Skeletal muscle tissue (tissue), 4 donors: ENCODE measurements around the gene TYW1B. TPM values are rescaled to one million over a fixed set of nuclear protein-coding genes. Genes with fewer than 3 reads are reported as not detected.
"Not testable (repeated sequence)": the region's sequence is repeated elsewhere in the genome, so short reads cannot be mapped to it uniquely, and the experiment has no call there.

Source experiments
- H3K27ac ChIP-seq: one replicate; pipeline ENCODE4 v1.7.0; 2013; ENCODE audit warnings: mild to moderate bottlenecking, low read depth, low read length, inconsistent platforms
- H3K27me3 ChIP-seq, 3 donors: one replicate each; pipeline ENCODE4 v1.7.0; 2013; ENCODE audit warnings: low read length in 3 of 3; ENCODE audit not compliant: control insufficient read depth in 3 of 3, insufficient read depth in 3 of 3
- H3K36me3 ChIP-seq, 3 donors: one replicate each; pipeline ENCODE4 v1.7.0; 2013; ENCODE audit warnings: low read length in 3 of 3; ENCODE audit not compliant: control insufficient read depth in 3 of 3, insufficient read depth in 3 of 3
- H3K4me1 ChIP-seq, 3 donors: one replicate each; pipeline ENCODE4 v1.7.0; 2013; ENCODE audit warnings: low read length in 3 of 3, mild to moderate bottlenecking in 3 of 3; ENCODE audit not compliant: control insufficient read depth in 3 of 3, insufficient read depth in 3 of 3
- H3K4me3 ChIP-seq, 3 donors: one replicate each; pipeline ENCODE4 v1.7.0; 2013; ENCODE audit warnings: low read length in 3 of 3
- H3K9ac ChIP-seq, 3 donors: one replicate each; pipeline ENCODE4 v1.7.0; 2013; ENCODE audit warnings: low read length in 3 of 3, mild to moderate bottlenecking in 3 of 3, moderate library complexity in 2 of 3, low read depth in 1 of 3
- H3K9me3 ChIP-seq, 3 donors: one replicate each; pipeline ENCODE4 v1.7.0; 2013; ENCODE audit warnings: low read length in 3 of 3; ENCODE audit not compliant: control insufficient read depth in 3 of 3
- total RNA-seq: library from RNA; depleted of rRNA; stranded (reverse); fragments of >200 nt; gene quantifications from one replicate; pipeline ENCODE4 v1.2.3, GENCODE V29; 2014
- donor health status: Osteomylitis.

The TYW1B gene
- total RNA-seq, 1 donor from 2014 or later, result 6.8 TPM

GRCh38 chr7:72754312-72754711, 73.7 kb downstream of the TYW1B start:
- Histone ChIP-seq H3K4me1 (no peaks in the 10 kb centered on the region), H3K9ac (no peak overlapping the region), H3K9me3 (peaks cover 0 to 4% (median 0%) of the 10 kb centered on the region in 3 donors), H3K27ac (no peak overlapping the region), H3K36me3 (no peaks in the 10 kb centered on the region), H3K4me3 (no peak overlapping the region), H3K27me3 (no peaks in the 10 kb centered on the region)

- no peaks in the 10 kb centered on the region for H3K36me3 ChIP-seq
These were observed 74.2 kb downstream of the TYW1B start for GRCh38 chr7:72753781-72754180.

DNA sequence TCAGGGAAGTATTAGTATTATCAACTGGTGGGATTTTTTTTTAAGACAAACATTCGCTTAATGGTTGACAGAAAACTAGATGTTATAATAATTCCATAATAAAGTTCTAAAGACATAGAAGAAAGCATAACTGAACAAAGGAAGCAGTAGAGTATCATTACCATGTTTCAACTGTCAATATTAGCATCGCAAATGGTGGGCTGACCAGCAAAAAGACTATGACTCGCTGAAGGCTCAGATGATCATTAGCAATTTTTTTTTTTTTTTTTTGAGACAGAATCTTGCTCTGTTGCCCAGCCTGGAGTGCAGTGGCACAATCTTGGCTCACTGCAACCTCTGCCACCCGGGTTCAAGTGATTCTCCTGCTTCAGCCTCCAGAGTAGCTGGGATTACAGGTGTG, 74.8 kb downstream of the TYW1B start:
- H3K9me3 ChIP-seq, H3K27me3 ChIP-seq, H3K9ac ChIP-seq, H3K27ac ChIP-seq, H3K4me1 ChIP-seq, H3K36me3 ChIP-seq, H3K4me3 ChIP-seq: not testable (repeated sequence)

More at GRCh38 chr7:72753781-72754180, 74.2 kb downstream of the TYW1B start:
- Histone ChIP-seq H3K4me3 (no peak overlapping the region), H3K9me3 (peaks cover 0 to 2% (median 0%) of the 10 kb centered on the region in 3 donors), H3K27me3 (no peaks in the 10 kb centered on the region), H3K9ac (no peak overlapping the region), H3K27ac (no peak overlapping the region), H3K4me1 (no peaks in the 10 kb centered on the region)

DNA sequence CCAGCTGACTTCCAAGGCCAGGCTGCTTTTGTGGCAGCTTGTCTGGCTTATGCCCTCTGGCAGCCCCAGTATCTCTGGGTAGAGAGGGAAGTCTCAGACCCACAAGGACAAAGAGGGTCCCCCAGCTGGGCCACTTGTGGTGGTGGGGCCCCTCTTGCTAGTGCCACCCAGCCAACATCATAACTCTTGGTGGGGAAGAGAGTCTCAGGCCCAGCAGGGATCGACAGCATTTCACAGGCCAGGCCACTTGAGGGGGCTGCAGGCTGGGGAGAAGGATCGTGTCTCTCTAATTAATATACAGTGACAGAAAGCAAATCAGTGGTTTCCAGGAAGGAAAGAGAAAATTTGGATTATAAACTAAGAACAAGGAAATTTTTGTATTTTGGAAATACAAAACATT, 76.0 kb downstream of the TYW1B start:
- Histone ChIP-seq H3K4me1 (no peaks in the 10 kb centered on the region), H3K4me3 (no peak overlapping the region), H3K36me3 (no peaks in the 10 kb centered on the region), H3K27me3 (no peaks in the 10 kb centered on the region), H3K9ac (no peak overlapping the region), H3K9me3 (no peaks in the 10 kb centered on the region), H3K27ac (no peak overlapping the region)

GRCh38 chr7:72751378-72751777, 76.6 kb downstream of the TYW1B start:
- Histone ChIP-seq H3K4me1 (no peaks in the 10 kb centered on the region), H3K36me3 (no peaks in the 10 kb centered on the region), H3K27ac (no peak overlapping the region), H3K9ac (no peak overlapping the region), H3K9me3 (no peaks in the 10 kb centered on the region), H3K27me3 (no peaks in the 10 kb centered on the region), H3K4me3 (no peak overlapping the region)

- H3K27ac ChIP-seq, H3K27me3 ChIP-seq, H3K4me3 ChIP-seq, H3K4me1 ChIP-seq, H3K36me3 ChIP-seq, H3K9me3 ChIP-seq, H3K9ac ChIP-seq: not testable (repeated sequence)
These were observed 79.4 kb downstream of the TYW1B start for GRCh38 chr7:72748649-72749048.

GRCh38 chr7:72744244-72744926, 83.6 kb downstream of the TYW1B start:
- not testable (repeated sequence) for H3K4me3 ChIP-seq, H3K4me1 ChIP-seq, H3K36me3 ChIP-seq, H3K9me3 ChIP-seq, H3K9ac ChIP-seq, H3K27me3 ChIP-seq, H3K27ac ChIP-seq

- H3K9ac ChIP-seq, H3K9me3 ChIP-seq, H3K27ac ChIP-seq, H3K4me3 ChIP-seq, H3K36me3 ChIP-seq, H3K27me3 ChIP-seq, H3K4me1 ChIP-seq: not testable (repeated sequence)
These were observed 84.2 kb downstream of the TYW1B start for GRCh38 chr7:72743801-72744200.

DNA sequence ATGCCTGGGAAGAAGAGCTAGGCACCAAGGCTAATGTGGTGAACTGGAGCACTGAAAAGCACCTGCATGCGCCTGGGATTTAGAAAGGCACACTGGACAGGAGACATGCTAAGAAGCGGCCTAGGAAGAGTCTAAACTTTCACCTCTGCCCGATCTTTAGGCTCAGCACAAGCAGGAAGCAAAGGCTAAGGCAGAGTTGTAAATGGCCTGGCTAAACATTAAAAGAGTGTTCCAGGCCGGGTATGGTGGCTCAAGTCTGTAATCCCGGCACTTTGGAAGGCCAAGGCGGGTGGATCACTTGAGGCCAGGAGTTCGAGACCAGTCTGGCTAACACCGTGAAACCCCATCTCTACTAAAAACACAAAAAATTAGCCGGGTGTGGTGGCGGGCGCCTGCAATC, 88.3 kb downstream of the TYW1B start:
- not testable (repeated sequence) for H3K9ac ChIP-seq, H3K27ac ChIP-seq, H3K36me3 ChIP-seq, H3K4me3 ChIP-seq, H3K4me1 ChIP-seq, H3K9me3 ChIP-seq, H3K27me3 ChIP-seq

- not testable (repeated sequence) for H3K4me1 ChIP-seq, H3K9ac ChIP-seq, H3K36me3 ChIP-seq, H3K9me3 ChIP-seq, H3K4me3 ChIP-seq, H3K27ac ChIP-seq, H3K27me3 ChIP-seq
These were observed 92.1 kb downstream of the TYW1B start for GRCh38 chr7:72735855-72736254.

GRCh38 chr7:72730815-72731214, 97.2 kb downstream of the TYW1B start:
- not testable (repeated sequence) for H3K9me3 ChIP-seq, H3K4me1 ChIP-seq, H3K36me3 ChIP-seq, H3K27ac ChIP-seq, H3K9ac ChIP-seq, H3K27me3 ChIP-seq, H3K4me3 ChIP-seq
